NCI-H1092 treated with DMSO at 0.1 percent for 48 hours (cell line): ENCODE results near the gene IL1RAPL2.
"Not testable (repeated sequence)": the region's sequence is repeated elsewhere in the genome, so short reads cannot be mapped to it uniquely, and the experiment has no call there.

Source experiments
- DNase-seq: peaks from one replicate; lab custom pipeline; 2025; lab: John Stamatoyannopoulos, UW

IL1RAPL2 gene

GRCh38 chrX:105168577-105168976 lies 602.6 kb downstream of the IL1RAPL2 start:
- DNase-seq = no peak

- no peak for DNase-seq
Observed at GRCh38 chrX:105173071-105173470, 607.1 kb downstream of the IL1RAPL2 start.

GRCh38 chrX:105179644-105180043 lies 613.6 kb downstream of the IL1RAPL2 start:
- DNase-seq = no peak

GRCh38 chrX:105189093-105189492 lies 623.1 kb downstream of the IL1RAPL2 start:
- no peak for DNase-seq

- DNase-seq = no peak
Observed at GRCh38 chrX:105190252-105190853, 624.4 kb downstream of the IL1RAPL2 start.

GRCh38 chrX:105191878-105192277 lies 625.9 kb downstream of the IL1RAPL2 start:
- no peak for DNase-seq

GRCh38 chrX:105209406-105209805 lies 643.4 kb downstream of the IL1RAPL2 start:
- no peak for DNase-seq

- DNase-seq = no peak
Observed at GRCh38 chrX:105210258-105210657, 644.3 kb downstream of the IL1RAPL2 start.

GRCh38 chrX:105211066-105211575 lies 645.1 kb downstream of the IL1RAPL2 start:
- no peak for DNase-seq

- DNase-seq = no peak
Observed at GRCh38 chrX:105219454-105220401, 653.7 kb downstream of the IL1RAPL2 start.

- DNase-seq = no peak
Observed at GRCh38 chrX:105220636-105221035, 654.6 kb downstream of the IL1RAPL2 start, which contains the start of gene TEX13A. Gene TEX13A, minus strand, starts transcription at chrX:105220694. Its CDS starts 297 bp downstream, at chrX:105220397.

GRCh38 chrX:105221374-105221773 lies 655.4 kb downstream of the IL1RAPL2 start:
- DNase-seq = no peak

- no peak for DNase-seq
Observed at GRCh38 chrX:105226499-105226898, 660.5 kb downstream of the IL1RAPL2 start.

GRCh38 chrX:105228602-105229001 lies 662.6 kb downstream of the IL1RAPL2 start:
- DNase-seq = no peak

GRCh38 chrX:105229146-105229545 lies 663.1 kb downstream of the IL1RAPL2 start:
- DNase-seq = no peak

- DNase-seq = not testable (repeated sequence)
Observed at GRCh38 chrX:105237407-105237806, 671.4 kb downstream of the IL1RAPL2 start.

GRCh38 chrX:105241056-105241455 lies 675.1 kb downstream of the IL1RAPL2 start:
- DNase-seq = no peak

- no peak for DNase-seq
Observed at GRCh38 chrX:105260291-105261043, 694.5 kb downstream of the IL1RAPL2 start.

GRCh38 chrX:105263171-105263570 lies 697.2 kb downstream of the IL1RAPL2 start:
- no peak for DNase-seq

- no peak for DNase-seq
Observed at GRCh38 chrX:105263801-105264200, 697.8 kb downstream of the IL1RAPL2 start.

GRCh38 chrX:105265093-105265492 lies 699.1 kb downstream of the IL1RAPL2 start:
- DNase-seq = no peak

GRCh38 chrX:105266456-105266855 lies 700.5 kb downstream of the IL1RAPL2 start:
- DNase-seq = no peak
